NCI-H1092 (cell line): ENCODE data around the gene PLEKHM2.

Experiments used
- DNase-seq: peaks from one replicate; lab custom pipeline; 2025; lab: John Stamatoyannopoulos, UW

The PLEKHM2 gene

GRCh38 chr1:15702722-15703550, 18.8 kb downstream of the PLEKHM2 start:
- no peak for DNase-seq

GRCh38 chr1:15703562-15703961, 19.4 kb downstream of the PLEKHM2 start:
- DNase-seq = no peak

GRCh38 chr1:15704526-15705183, 20.5 kb downstream of the PLEKHM2 start:
- DNase-seq = no peak

GRCh38 chr1:15705184-15705566, 21.1 kb downstream of the PLEKHM2 start:
- DNase-seq = no peak

GRCh38 chr1:15706751-15707150, 22.6 kb downstream of the PLEKHM2 start:
- DNase-seq = no peak

GRCh38 chr1:15707239-15707925, 23.3 kb downstream of the PLEKHM2 start:
- no peak for DNase-seq

GRCh38 chr1:15708486-15709137, 24.5 kb downstream of the PLEKHM2 start:
- DNase-seq = no peak

GRCh38 chr1:15709226-15709625, 25.1 kb downstream of the PLEKHM2 start:
- DNase-seq = no peak

- DNase-seq = no peak
Measured at GRCh38 chr1:15712168-15712567, 28.0 kb downstream of the PLEKHM2 start.

GRCh38 chr1:15714406-15715136, 30.5 kb downstream of the PLEKHM2 start:
- DNase-seq = no peak

- DNase-seq = no peak
Measured at GRCh38 chr1:15717418-15718125, 33.5 kb downstream of the PLEKHM2 start.

GRCh38 chr1:15718199-15718601, 34.1 kb downstream of the PLEKHM2 start:
- no peak for DNase-seq

- no peak for DNase-seq
Measured at GRCh38 chr1:15719381-15720120, 35.4 kb downstream of the PLEKHM2 start.

- no peak for DNase-seq
Measured at GRCh38 chr1:15720861-15721260, 36.7 kb downstream of the PLEKHM2 start.

- DNase-seq = no peak
Measured at GRCh38 chr1:15722411-15722810, 38.3 kb downstream of the PLEKHM2 start.

GRCh38 chr1:15722836-15723532, 38.9 kb downstream of the PLEKHM2 start:
- no peak for DNase-seq

GRCh38 chr1:15723631-15724246, 39.6 kb downstream of the PLEKHM2 start:
- no peak for DNase-seq

GRCh38 chr1:15724949-15725880, 41.1 kb downstream of the PLEKHM2 start:
- DNase-seq = no peak
